ENCODE measurements around the gene SNX9.

GRCh38 chr6:157952861-157953351 lies 129.9 kb downstream of the SNX9 start:
- TF ChIP-seq POLR2A (IDR thresholded peaks at IDR 0.05; ENCODE audit: low read length): no peak
- no peak for TF ChIP-seq GATA1 (IDR thresholded peaks at IDR 0.05; ENCODE audit: low read depth, low read length)
